HG03439 (cell line): ENCODE measurements around the gene DCT.

Source experiments
- ATAC-seq: cut with Tn5 transposase; IDR thresholded peaks from one replicate; pipeline ENCODE4 v1.9.1; 2021; ENCODE audit warnings: mild to moderate bottlenecking, moderate library complexity; ENCODE audit not compliant: unreplicated experiment

The DCT gene

GRCh38 chr13:94454906-94455305 is 24.6 kb downstream of the DCT start:
- ATAC-seq, result no peak

GRCh38 chr13:94454334-94454733 is 25.1 kb downstream of the DCT start:
- ATAC-seq, result no peak

GRCh38 chr13:94444826-94445225 is 34.7 kb downstream of the DCT start:
- no peak for ATAC-seq

- peak; percentile 57 for ATAC-seq
Measured at GRCh38 chr13:94435604-94436226, 43.8 kb downstream of the DCT start.

GRCh38 chr13:94433055-94433961 is 46.2 kb downstream of the DCT start:
- no peak for ATAC-seq

- no peak for ATAC-seq
Measured at GRCh38 chr13:94431987-94432386, 47.5 kb downstream of the DCT start.

- ATAC-seq, result no peak
Measured at GRCh38 chr13:94431574-94431973, 47.9 kb downstream of the DCT start.

- no peak for ATAC-seq
Measured at GRCh38 chr13:94427313-94427953, 52.0 kb downstream of the DCT start.

- ATAC-seq, result no peak
Measured at GRCh38 chr13:94419925-94420305, 59.6 kb downstream of the DCT start.

- peak; percentile 70 for ATAC-seq
Measured at GRCh38 chr13:94419304-94419924, 60.1 kb downstream of the DCT start.

- no peak for ATAC-seq
Measured at GRCh38 chr13:94417294-94417693, 62.2 kb downstream of the DCT start.

DNA sequence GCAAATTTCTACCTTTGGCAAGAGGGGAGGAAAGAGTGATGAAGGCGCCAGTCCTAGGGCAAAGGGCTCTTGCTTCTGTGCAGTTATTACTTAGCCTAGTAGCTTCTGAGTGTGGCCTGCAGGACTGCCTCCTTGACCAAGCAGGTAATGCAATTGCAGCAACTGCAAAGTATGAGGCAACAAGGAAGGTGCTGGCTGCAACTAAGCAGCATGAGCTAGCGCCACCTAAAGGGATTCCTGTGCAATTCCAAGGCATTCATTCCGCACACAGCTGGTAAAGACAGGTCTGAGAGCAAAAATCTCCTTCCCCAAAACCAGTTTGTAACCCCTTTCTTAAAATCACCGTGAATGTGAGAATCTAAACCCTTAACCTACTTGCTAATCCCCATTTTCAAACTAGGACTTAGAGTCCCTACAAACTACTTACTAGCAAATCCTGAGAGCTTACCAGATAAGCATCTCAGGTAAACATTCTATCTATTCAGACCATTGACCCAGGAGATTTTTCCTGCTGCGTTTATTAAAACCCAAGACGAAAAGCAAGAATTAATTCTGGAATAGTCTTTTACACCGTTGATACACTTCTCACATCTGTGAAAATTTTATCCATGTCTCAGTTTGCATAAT is 62.9 kb downstream of the DCT start:
- ATAC-seq, result no peak

DNA sequence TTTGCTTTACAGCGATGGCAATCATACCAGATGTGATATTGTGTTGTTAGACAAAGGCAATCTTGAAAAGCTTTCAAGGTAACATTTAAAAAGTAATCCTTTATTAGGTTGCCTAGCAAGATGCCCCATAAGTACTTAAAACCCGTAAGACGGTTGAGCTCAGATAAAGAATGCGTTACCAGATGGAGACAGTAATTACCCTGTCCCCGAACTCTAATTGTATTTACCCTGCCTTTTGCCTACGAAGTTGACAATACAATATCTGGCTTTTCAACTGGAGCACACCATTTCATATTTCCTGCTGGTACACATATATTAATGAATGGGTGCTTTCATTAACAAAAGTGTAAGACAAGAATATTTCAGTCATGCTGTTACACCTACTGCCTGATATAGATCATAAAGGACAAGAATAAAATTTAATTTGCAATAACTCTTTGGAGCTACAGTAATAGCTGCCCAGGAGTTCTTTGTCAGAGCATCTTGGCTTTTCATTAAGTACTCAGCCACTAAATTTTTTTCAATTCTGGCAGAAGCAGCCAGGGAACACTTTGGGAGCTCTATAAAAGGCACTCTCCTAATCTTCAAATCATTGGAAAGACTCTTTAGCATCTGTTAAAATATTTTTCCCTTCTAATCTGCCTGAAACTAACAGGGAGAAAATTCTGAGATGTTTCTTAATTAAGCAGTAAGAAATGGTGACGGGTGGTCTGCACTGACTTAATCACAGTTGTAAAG is 63.8 kb downstream of the DCT start:
- no peak for ATAC-seq

DNA sequence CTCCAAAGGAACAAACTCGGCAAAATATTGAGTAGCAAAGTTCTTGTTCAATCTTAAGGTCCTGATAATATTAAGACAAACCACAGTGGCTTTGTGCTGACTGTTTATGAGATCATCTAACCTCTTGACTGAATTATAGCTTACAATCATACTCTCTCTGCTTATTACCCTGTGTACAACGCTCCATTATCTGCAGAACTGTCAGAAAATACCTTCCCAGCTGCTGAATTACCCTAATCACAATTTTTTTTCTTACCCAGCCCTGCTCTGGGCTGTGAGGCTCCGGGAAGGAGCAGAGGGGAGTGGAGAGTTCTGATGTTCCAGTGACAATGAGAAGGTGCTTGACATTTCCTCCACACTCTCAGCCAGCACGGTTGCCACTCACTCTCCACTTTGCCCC is 64.8 kb downstream of the DCT start:
- no peak for ATAC-seq

DNA sequence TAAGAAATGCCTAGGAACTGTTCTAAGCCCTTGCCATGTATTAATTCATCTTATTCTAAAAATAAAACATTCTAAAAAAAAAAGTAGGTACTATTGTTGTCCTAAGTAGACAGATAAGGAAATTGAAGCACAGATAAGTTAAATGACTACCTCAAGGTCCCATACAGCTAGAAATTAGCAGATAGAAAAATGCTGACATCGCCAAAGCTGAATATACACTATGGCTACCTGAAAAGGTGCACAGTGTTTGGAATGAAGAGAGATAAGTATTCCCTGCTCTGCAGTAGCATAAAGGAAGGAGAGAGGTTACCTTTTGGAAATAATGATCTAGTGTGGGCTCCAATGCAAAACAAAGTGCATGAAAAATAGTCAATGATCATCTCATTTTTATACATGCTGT is 65.3 kb downstream of the DCT start:
- no peak for ATAC-seq

DNA sequence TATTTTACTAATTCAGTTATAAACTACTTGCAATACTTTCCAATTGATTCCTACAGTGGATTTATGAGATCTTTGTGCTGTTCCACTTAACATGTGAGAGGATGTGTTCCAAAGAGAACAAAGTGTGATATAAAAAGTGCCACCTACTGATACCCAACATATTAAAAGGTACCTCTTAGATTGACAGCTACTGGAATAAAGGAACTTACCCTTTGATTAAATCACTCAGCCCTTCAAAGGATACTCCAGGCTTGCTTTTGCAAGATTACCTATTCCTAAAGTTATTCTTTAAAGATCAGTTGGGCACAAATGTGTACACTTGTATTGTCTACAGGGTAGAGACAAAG is 65.9 kb downstream of the DCT start:
- no peak for ATAC-seq

DNA sequence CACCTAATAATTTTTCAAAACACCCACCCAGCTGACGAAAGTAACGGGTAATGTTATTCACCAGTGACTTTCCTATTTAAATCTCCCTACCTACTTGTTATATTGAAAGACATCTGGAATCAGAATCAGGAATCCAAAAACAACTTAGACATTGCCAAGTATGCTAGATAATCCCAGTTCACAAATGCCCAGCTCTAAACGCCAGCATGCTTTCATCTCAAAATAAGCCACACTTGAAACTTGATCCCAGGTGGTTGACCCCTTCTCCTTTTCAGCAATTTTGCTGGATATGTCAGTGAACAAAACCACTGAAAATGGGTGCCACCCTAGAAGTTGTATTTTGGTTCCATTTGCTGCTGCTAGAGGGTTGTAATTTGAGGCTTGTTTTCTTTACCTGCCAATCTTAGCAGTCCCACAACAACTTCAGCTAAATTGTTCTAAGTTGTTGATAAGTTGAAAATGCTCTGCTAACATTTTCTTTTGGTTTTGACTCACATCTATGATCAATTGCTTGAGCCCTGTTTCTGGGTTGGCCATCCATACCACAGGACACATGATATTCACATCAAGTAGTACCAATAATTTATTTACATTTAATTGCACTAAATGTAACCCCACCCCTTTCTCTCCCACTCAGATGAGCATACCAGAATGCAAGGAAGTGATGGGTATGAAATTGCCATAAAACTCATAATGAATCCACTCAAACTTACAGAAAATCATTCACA is 66.4 kb downstream of the DCT start:
- ATAC-seq, result no peak

- no peak for ATAC-seq
Measured at GRCh38 chr13:94411747-94412146, 67.7 kb downstream of the DCT start.

GRCh38 chr13:94408314-94409036 is 71.0 kb downstream of the DCT start:
- ATAC-seq, result no peak
